ENCODE results near the gene CISH.

Gene CISH

DNA sequence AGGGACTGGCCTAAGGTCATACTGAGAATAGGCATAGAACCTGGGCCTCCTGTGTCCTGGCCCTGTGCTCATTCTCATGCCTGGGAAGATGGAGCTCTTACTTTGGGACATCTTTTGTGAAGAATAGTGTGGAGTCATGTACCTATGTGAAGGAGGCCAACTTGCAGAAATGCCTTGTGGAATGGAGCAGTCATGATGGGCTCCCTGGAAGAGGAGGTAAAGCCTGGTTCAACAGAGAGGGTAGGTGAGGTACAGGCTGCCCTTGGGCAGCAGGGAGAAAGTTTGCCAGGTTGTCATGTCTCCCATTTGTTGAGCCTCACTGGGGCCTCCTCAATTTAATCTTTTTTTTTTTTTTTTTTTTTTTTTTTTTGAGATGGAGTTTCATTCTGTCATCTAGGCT lies 23.5 kb upstream of the CISH start:
- no peak for DNase-seq

DNA sequence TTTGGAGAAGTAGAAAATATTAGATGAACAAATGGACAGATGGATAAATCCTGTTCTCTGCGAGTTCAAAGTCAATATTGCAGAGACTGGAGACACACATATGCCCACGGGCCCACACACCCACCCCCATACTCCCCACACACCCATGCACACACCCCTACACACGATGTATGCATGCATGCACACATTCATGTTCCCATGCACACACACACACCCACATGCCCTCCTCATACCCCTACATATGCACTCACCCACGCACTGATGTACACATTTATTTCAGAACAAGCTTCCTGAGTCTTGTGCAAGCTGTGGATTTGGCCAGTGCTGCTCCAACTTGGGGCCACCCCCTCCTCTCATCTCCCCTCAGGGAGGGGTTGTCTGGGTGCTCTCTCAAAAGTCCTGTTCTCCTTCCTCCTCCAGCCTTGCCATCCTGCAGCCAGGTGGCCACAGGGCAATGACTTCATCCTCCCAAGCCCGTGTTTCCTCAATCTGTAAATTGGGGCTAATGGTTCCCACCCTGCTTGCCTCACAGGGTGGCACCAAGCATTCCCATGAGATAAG lies 21.7 kb upstream of the CISH start:
- no peak for DNase-seq

DNA sequence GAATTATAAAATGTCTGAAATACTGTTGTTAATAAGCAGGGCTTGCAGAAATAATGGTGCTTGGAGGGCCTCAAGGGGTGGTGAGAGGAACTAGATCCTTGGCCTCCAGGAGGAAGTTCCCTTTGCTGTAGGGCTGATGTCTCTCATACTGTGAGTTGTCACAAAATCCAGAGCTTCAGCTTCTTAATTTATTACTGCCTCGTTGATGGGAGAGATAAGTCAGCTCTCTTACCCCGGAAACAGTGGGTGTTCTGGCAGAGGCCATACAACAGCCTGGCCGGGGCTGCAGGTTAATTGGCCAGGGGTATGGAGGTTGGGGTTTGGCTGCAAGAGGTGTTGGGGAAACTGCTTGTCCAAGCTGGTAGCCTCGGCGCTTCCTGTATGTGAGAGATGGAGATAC lies 20.9 kb upstream of the CISH start:
- DNase-seq = no peak

DNA sequence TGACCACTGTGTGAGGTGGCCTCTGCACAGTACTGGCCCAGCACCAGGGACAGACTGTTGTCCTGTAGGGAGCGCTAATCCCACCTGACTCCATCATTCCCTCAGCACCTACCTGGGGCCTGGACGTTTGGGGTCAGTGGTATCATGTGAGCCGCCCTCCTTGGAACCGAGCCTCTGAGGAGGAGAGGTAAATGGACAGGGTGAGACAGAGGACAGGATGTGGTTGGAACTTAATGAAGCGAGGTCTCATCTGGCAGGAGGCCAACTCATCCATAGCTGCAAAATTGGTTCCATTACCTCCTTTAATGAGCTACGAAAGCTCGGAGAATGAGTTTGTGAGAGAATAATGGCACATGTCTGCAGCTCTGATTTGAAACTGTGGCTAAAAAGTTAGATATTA lies 19.3 kb upstream of the CISH start:
- DNase-seq = no peak

DNA sequence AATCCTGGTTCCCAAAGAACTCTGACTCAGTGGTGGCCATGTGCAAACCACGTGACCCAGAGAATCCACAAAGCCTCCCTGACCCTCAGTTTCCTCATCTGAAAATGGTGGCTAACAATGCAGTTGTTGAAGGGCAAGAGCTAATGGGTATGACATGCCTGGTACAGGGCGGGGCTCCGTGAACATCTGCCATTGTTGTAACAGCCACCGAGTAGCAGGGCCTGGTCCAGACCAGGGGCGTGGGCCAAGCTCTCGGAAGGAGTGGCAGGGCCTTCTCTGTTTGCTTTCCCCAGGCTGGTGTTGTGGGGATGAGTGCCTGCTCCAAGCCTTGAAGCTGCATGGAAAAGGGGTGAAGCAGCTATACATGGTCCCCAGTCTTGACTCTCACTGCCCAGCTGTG lies 18.8 kb upstream of the CISH start:
- DNase-seq = no peak

DNA sequence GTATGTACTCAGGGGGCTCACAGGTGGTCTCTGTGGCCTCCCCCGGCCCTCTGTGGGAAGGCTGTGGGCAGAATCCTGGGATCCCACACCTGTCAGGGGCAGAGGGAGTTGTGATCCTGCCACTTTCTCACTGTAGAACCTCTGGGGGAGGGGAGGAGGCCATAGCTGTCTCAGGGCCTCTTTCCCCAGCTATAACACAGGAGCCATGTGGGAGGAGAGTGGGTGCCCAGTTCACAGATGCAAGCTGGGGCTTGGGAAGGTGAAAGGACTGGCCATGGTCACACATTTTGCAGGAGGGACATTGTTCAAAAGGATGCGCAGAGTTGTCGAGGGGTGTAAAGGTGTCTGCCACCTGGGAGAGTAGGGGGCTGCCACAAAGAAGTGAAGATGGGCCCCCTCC lies 17.0 kb upstream of the CISH start:
- DNase-seq = no peak

DNA sequence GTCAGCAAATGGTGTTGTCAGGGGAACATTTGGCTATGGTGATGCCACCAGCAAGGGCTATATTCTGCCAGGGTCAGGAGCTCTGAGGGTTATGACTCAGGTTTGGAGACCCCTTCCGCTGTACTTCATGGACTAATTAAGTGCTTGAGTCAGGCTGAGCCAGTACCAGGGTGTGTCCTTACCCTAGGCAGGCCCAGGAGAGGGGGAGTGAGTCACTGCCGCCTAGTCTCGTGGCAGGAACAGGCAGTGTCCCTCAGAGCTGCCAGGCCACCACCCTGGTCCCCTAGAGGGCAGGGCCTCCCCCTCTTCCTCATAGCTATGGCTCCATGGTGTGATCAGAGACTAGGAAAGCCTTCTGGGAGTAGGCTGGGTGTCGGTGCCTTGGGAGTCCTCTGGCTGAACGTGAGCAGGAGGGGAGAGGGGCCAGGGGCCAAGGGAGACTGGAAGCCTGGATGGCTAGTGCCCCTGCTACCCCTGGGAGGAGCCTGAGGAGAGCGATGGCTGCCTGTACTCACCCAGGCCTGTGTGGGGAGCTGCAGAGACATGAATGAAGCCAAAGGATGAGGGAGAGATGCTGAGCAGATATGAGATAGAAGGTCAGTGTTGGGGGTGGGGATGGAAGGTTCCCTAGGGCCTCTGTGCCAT lies 16.0 kb upstream of the CISH start:
- DNase-seq = peak; percentile 75

DNA sequence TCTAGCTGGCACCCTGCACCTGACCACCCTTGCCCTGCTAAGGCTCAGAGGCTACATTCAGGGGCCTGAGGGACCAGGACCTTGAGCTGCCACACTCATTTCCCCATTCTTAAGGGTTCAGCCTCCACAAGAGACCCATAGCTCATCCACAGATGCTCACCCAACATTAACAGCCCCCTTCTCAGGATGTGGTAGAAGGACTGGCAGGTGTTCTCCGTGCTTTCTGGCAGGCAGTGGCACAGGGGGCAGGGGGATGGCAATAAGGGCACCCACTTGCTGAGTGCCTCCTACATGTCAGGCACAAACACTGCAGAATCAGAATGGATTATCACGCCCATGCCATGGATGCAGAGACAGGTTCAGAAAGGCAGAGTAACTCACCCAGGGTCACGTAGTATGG lies 14.8 kb upstream of the CISH start:
- DNase-seq = no peak

DNA sequence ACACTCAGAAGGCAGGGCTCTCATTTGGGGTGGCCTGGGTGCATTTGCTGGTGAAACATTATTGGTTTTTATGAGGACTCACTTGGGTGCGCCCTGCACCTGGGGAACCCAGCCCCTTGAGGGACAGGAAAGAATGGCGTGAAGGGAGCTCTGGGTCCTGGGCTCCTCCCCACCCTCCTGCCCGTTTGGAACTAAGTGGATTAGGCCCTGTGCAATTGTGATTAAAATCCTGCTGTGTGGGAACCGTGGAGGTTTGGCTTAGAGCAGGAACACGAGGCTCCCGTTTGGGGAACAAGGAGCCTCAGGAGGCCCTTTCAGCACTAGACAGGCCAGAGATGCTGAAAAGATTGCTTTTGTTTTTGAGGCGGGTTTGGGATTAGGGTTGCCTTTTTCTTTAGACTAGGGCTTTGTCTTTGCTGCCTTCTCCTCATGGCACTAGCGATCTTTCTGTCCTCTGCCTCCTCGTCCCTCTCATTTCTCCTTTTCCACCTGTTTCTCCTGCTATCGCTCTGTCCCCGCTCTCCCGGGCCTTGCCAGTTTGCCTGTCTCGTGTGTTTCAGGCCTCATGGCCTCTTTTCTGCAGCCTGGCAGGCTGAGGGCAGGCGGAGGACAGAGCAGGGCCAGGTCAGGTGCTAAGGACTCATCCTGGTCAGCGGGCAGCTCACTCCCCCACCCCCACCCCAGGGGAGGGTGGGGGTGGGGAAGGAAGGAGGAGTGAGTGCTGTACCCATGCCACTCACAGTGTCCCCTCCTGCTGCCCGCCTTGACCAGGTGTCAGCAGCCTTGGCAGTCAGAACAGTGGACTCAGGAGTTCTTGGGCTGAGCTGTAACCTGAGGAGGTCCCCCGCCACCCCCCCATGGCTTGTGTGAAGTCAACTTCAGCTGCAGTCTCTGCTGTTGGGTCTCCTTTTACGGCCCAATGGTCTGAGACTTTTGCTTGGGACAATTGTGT lies 13.9 kb upstream of the CISH start:
- DNase-seq = no peak

DNA sequence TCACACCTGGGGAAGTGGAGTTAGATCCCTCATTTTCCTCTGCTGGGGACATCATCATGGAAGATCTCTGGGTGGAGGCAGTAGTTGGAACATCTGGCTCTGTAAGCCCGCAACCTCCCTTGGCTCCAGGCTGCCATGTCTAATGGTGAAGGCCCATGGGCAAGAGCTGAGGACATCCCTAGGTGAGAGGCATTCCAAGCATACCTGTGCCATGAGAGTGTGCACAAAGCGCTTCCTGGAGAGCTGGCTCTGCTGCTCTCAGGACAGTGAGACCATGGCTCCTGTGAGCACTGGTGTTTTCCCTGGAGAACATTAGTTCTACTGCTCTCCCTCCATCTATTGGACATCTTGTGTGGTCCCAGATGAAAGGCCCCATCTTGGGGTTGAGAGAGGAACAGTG lies 13.1 kb upstream of the CISH start:
- DNase-seq = no peak

DNA sequence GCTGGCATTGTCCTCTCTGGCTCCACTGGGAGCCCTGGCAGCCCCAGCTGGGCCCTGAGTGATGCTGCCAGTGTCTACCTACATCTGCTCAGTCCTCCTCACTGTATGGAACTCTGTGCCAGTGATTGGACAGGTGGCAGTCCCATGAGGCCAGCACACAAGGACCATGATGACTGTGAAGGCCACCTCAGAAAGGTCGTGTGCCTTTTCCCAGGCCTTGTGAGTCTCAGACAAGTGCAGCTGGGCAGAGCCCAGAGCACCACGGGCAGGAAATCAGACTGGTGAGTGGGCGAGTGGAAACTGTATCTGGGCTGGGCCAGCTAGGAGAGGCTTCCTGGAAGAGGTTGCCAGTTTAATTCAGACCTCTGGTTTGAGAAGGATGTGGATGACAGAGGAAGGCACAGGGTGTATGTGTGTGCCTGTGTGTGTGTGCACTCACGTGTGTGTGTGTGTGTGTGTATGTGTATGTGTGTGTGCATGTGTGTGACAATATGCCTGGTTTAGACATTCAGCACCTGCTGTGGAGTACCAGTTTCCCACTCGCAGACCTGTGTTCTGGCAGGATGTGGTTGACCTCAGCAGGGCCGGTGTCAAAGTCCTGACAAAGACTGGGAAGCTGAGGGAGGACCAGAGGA lies 12.4 kb upstream of the CISH start:
- DNase-seq = no peak

DNA sequence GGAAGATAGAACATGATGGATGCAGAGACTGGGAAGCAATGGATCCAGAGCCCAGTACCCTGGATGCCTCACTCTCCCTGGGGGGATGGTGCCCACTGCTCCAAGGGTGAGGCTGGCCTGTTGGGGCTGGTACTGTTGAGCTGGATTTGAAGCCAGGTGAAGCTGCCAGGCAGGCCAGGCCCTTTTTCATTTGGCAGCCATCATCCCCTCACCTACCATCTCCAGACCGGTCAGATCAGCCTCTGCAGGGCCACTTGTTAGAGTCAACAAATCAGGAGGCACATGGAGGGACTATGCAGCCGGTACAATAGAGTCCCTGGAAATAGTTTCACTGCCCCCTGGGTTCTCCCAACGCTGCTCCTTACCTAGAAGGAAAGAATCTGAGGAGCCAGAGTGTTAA lies 11.3 kb upstream of the CISH start:
- no peak for DNase-seq

DNA sequence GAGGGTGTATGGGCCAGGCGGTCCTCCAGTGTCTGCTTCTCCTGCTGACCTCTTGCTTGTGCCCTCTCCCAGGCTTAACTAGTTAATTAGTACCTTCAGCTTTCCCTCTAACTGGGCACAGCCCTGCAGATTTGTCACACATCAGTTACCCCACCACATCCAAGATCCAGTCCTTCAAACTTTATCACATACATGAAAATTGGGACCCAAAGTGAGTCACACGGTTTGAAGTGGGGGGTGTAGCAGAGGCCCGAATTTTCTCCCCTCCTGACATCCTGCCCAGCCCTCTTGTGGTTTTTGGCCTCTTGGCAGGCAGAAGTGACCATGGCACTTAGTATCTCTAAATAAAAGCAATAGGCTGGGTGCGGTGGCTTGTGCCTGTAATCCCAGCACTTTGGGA lies 9.2 kb upstream of the CISH start:
- DNase-seq = no peak

DNA sequence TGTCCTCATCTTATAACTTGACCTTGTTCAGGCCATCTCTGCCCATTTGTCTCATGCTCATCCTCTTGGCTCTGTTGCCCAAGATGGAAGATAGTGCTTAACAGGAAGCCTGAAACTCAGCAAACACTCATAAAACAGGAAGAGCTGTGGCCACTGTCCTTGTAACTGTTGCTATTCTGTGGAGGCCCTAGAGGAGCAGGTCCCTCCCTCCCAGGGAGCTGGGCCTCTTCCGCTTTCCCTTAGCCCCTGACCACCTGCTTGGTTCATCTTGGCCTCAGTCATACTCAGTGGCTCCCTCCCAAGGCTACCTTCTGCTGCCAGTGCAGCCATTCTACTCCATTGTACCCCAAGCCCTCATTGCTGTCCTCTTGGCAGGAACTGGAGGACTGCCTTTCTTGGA lies 8.8 kb upstream of the CISH start:
- no peak for DNase-seq

DNA sequence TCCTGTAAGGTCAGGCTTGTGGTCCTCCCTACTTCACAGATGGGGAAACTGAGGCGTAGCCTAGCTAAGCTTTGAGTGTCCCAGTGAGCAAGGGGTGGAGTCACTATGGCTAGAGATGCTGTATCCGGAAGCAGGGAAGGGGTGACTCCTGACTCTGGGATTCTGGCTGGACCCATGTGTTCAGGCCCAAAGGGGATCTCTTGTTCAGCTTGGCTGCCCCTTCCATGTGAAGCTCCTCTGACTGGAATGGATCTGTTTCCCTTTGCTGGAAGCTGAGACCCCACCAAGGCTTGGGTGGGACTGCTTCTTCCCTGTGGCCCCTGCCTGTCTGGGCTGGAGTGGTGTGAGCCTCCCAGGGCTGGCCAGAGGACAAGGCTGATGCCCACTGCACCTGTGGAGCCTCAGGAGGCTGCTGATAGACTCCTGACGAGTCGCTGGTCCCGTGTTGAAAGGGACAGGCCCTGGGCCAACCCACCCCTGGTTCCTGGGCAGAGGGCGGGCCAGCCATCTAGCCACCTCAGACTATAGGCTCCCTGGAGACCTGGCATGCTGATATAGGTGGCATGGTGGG lies 6.4 kb upstream of the CISH start:
- DNase-seq = no peak

DNA sequence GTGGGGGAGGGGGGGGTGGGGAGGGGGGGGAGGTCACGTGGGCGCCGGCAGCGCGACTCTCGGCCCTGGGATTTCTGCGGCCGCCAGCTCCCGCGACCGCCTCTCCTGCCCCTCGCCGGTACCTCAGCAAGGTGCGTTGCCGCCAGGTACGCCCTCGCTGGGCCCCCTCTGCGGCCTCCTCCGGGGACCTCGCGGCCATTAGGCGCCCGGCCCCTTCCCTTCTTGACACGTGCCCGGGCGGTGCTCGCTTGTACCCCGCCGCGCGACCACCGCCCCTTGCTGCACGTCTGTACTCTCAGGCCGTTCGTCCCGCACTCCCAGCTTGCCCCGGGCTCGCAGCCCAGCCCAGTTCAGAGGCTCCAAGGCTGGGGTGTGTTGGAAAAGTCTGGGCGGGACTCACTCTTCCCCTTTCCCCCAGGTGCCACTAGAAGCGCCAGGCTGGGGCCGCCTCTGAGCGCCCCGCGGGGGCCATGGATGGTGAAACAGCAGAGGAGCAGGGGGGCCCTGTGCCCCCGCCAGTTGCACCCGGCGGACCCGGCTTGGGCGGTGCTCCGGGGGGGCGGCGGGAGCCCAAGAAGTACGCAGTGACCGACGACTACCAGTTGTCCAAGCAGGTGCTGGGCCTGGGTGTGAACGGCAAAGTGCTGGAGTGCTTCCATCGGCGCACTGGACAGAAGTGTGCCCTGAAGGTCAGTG lies 5.7 kb upstream of the CISH start, which contains the start of gene MAPKAPK3:
TSS of gene MAPKAPK3 (plus strand) at position 56 of the 696 bp plus-strand sequence. CDS start at position 471, 415 bp downstream.
- no peak for DNase-seq

DNA sequence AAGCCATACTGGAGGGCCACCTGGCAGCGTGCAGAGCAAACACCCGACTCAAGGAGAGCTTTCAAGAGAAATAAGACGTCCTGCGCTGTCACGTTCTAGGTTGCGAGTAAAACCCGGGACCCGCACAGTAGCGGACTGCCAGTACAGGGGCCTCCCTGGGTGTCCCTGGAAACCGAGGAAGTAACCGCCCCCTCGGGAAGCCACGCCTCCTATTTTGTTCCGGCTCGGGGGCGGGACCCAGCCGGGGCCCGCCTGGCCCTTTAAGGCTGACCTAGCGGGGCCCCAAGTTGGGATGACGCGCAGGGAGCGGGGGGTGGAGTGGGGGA lies 5.2 kb upstream of the CISH start:
- DNase-seq = peak; percentile 92

DNA sequence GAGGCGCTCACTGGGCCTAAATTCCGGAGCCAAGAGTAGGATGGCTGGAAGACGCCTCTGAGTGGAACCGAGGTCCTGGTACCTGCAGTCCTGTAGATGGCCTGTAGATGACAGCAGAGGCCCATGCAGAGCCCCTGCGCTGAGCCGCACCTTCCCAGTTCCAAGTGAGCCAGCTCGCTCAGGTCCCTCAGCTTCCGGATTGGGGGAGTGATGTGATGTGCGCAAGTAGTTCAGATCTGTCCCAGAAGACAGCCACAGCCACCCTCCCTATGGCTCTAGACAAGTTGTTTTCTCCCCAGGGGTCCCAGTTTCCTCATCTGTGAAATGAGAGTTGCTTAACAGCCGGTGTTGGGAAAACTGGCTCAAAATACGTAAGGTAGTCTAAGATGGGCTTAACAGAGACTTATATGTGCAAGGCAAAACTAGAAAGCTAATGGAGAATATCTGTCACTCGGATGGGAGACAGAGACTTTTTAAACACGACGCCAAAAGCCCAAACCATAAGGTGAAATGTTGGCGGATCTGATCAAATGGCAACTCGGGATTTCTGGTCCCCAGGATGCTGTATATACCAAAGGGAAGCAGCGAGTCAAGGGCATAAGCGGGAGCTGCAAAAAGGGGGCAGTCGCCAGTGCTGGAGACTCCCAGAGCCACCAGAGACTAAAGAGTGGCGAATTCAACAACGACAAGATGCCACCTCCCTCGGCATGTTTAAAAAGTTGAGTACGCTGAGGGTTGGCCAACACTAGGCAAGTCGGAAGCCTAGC lies 4.6 kb upstream of the CISH start:
- peak; percentile 80 for DNase-seq

DNA sequence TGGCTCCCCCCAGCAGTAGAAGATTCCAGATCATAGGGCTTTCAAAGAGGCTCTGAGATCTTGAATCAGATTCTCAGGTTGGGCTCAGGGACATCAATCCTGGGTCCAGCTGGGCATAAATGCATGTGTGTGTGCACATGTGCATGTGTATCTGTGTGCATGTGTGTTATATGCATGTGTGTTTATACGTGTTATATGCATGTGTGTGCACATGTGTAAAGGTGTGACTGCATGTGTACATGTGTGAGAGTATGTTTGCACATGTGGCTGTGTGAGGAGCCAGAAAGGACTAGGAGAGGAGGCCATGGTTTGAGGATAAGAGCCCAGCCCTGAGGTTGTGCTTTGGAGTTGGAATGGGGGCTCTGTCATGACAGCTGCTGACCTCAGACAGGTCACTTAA lies 3.6 kb upstream of the CISH start:
- no peak for DNase-seq

DNA sequence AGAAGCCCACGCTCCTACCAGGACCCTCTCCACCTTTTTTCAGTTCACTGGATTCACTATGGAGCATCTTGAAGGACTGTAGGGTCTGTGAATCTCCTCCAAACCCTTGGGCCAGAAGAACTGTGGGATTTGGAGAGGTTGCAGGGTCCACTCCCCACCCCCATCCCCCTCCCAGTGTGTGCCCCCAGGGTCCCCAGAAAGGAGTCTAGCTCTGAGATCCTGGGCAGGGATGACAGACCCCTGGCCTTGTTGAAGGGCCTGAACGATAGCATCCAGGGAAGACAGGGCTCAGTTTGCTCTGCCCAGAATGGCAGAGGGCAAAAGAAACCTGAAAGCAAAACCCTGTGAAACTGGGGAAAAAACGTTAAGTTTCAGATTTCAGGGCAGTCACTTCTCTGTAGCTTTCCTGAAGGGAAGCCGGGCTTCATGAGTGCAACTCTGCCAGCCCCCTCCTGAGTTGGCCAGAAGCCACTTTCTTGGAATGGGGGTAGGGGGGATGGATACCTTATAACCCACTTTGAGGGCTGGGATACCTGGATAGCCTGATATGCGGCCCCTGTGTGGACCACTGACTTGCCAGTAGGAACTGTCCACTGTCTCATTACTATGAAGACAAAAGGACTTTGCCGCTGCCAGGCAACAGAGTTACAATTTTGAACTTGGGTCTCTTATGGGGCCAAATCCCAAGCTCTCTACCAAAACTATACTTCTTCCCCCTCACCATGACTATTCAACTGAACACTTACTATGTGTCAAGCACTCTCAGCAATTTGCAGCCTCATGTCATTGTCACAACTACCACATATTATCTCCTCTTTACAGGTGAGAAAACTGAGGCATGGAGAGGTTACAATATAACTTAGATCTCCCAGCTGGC lies 1.6 kb upstream of the CISH start:
- no peak for DNase-seq
